Measurements from ENCODE around the gene ATXN7L2. TPM values are rescaled to one million over a fixed set of nuclear protein-coding genes. Genes with fewer than 3 reads are reported as not detected.

Gene ATXN7L2
- total RNA-seq, 2 donors from 2014 or later: 3.1 to 7.7 TPM

GRCh38 chr1:109481646-109482045 is 2.1 kb upstream of the ATXN7L2 start:
- no peaks in the 10 kb centered on the region for H3K9me3 ChIP-seq
- ATAC-seq (ENCODE audit: insufficient number of reproducible peaks, low FRiP score, low read depth): no peak
- H3K4me3 ChIP-seq: no peak overlapping the region
- no peak for DNase-seq (ENCODE audit: low spot score)
- TF ChIP-seq, protein P1, sequence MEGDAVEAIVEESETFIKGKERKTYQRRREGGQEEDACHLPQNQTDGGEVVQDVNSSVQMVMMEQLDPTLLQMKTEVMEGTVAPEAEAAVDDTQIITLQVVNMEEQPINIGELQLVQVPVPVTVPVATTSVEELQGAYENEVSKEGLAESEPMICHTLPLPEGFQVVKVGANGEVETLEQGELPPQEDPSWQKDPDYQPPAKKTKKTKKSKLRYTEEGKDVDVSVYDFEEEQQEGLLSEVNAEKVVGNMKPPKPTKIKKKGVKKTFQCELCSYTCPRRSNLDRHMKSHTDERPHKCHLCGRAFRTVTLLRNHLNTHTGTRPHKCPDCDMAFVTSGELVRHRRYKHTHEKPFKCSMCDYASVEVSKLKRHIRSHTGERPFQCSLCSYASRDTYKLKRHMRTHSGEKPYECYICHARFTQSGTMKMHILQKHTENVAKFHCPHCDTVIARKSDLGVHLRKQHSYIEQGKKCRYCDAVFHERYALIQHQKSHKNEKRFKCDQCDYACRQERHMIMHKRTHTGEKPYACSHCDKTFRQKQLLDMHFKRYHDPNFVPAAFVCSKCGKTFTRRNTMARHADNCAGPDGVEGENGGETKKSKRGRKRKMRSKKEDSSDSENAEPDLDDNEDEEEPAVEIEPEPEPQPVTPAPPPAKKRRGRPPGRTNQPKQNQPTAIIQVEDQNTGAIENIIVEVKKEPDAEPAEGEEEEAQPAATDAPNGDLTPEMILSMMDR (IDR thresholded peaks at IDR 0.05): no peak
- no peaks in the 10 kb centered on the region for H3K27me3 ChIP-seq (replicated peaks; ENCODE audit: insufficient read depth)
- no peak overlapping the region for H3K27ac ChIP-seq
- peaks cover 3% of the 10 kb centered on the region for H3K36me3 ChIP-seq
- H3K4me1 ChIP-seq (ENCODE audit: control insufficient read depth in 1 of 2, low read depth in 2 of 2): peaks cover 6 to 23% of the 10 kb centered on the region in 2 donors

- H3K4me1 ChIP-seq (ENCODE audit: control insufficient read depth in 1 of 2, low read depth in 2 of 2): peaks cover 6 to 23% of the 10 kb centered on the region in 2 donors
- no peaks in the 10 kb centered on the region for H3K9me3 ChIP-seq
- no peaks in the 10 kb centered on the region for H3K27me3 ChIP-seq (replicated peaks; ENCODE audit: insufficient read depth)
- no peak overlapping the region for H3K4me3 ChIP-seq
- no peak for ATAC-seq (ENCODE audit: insufficient number of reproducible peaks, low FRiP score, low read depth)
- DNase-seq (ENCODE audit: low spot score): no peak
- TF ChIP-seq, protein P1 (IDR thresholded peaks at IDR 0.05): no peak
- H3K36me3 ChIP-seq: no peaks in the 10 kb centered on the region
- H3K27ac ChIP-seq: no peak overlapping the region
Measured at GRCh38 chr1:109482242-109482641, 1.5 kb upstream of the ATXN7L2 start.

GRCh38 chr1:109482791-109483671 is 674 bp upstream of the ATXN7L2 start:
- Histone ChIP-seq H3K36me3 (no peaks in the 10 kb centered on the region), H3K27ac (peak overlapping the region; percentile 40 to 62), H3K27me3 (replicated peaks; ENCODE audit: insufficient read depth) (no peaks in the 10 kb centered on the region), H3K4me3 (peak overlapping the region; percentile 94), H3K4me1 (ENCODE audit: control insufficient read depth in 1 of 2, low read depth in 2 of 2) (peaks cover 6 to 23% of the 10 kb centered on the region in 2 donors), H3K9me3 (no peaks in the 10 kb centered on the region)
- TF ChIP-seq, protein P1 (IDR thresholded peaks at IDR 0.05): peak; percentile 18
- DNase-seq (ENCODE audit: low spot score) (no peak), ATAC-seq (ENCODE audit: insufficient number of reproducible peaks, low FRiP score, low read depth) (no peak)

DNA sequence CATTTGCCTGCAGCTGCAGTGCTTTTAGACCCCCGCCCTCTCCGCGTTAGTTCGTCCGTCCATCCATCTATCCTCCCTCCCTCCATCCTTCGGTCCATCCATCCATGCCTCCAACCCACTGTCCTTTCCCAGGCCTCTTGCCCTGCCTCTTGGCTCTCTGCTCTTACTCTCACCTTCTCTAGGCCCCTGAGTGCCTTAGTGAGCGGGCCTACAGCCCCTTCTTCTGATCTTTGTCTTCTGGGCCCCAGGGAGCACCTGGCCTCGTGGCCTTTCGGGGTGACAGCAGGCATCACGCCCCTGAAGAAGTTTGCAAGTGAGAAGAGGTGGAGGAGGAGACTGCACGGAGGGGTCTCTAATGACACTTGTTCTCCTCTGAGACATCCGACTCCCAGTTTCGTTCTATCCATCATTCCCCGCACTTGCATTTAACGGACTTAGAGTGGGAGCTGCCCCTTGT is 842 bp downstream of the ATXN7L2 start:
- H3K27ac ChIP-seq: no peak overlapping the region
- H3K36me3 ChIP-seq: peaks cover 3% of the 10 kb centered on the region
- peaks cover 6 to 23% of the 10 kb centered on the region in 2 donors for H3K4me1 ChIP-seq (ENCODE audit: control insufficient read depth in 1 of 2, low read depth in 2 of 2)
- no peaks in the 10 kb centered on the region for H3K27me3 ChIP-seq (replicated peaks; ENCODE audit: insufficient read depth)
- DNase-seq (ENCODE audit: low spot score) (no peak), ATAC-seq (ENCODE audit: insufficient number of reproducible peaks, low FRiP score, low read depth) (no peak)
- TF ChIP-seq, protein P1 (IDR thresholded peaks at IDR 0.05): no peak
- peak overlapping the region; percentile 94 for H3K4me3 ChIP-seq
- no peaks in the 10 kb centered on the region for H3K9me3 ChIP-seq

- no peak for ATAC-seq (ENCODE audit: insufficient number of reproducible peaks, low FRiP score, low read depth)
Measured at GRCh38 chr1:109485001-109485400, 1.3 kb downstream of the ATXN7L2 start.

More at GRCh38 chr1:109485001-109485400, 1.3 kb downstream of the ATXN7L2 start:
- Histone ChIP-seq H3K4me3 (peak overlapping the region; percentile 94), H3K9me3 (no peaks in the 10 kb centered on the region), H3K4me1 (ENCODE audit: control insufficient read depth in 1 of 2, low read depth in 2 of 2) (peaks cover 6 to 23% of the 10 kb centered on the region in 2 donors), H3K27ac (no peak overlapping the region), H3K27me3 (replicated peaks; ENCODE audit: insufficient read depth) (no peaks in the 10 kb centered on the region), H3K36me3 (peaks cover 3% of the 10 kb centered on the region)
- TF ChIP-seq, protein P1 (IDR thresholded peaks at IDR 0.05): no peak
- no peak for DNase-seq (ENCODE audit: low spot score)

Measured in thoracic aorta (tissue), 2 donors.